ENCODE data around the gene C19orf47. TPM values are rescaled to one million over a fixed set of nuclear protein-coding genes. Genes with fewer than 3 reads are reported as not detected.

The C19orf47 gene
- total RNA-seq, 2 experiments from 2014 or later, result 15.6 to 33.8 TPM

GRCh38 chr19:40396886-40397567 lies 48.8 kb upstream of the C19orf47 start:
- Histone ChIP-seq H3K4me3 (ENCODE audit: low read depth, low read length, poor library complexity, severe bottlenecking) (no peak overlapping the region), H3K4me1 (ENCODE audit: insufficient read depth, low read length, poor library complexity, severe bottlenecking) (peaks cover 5% of the 10 kb centered on the region), H2AFZ (ENCODE audit: low read length) (no peak overlapping the region), H3K79me2 (ENCODE audit: insufficient read depth, low read depth, low read length) (no peaks in the 10 kb centered on the region), H4K20me1 (ENCODE audit: insufficient read depth, low read length) (no peaks in the 10 kb centered on the region), H3K27ac (ENCODE audit: low read depth, low read length, poor library complexity, severe bottlenecking) (no peak overlapping the region), H3K9me3 (ENCODE audit: low read length) (no peaks in the 10 kb centered on the region), H3K4me2 (ENCODE audit: low read length) (no peak overlapping the region), H3K9me2 (ENCODE audit: insufficient read depth, low read length) (no peaks in the 10 kb centered on the region), H3K36me3 (ENCODE audit: insufficient read depth, low read length) (no peaks in the 10 kb centered on the region)
- intact Hi-C loops (cut with micrococcal nuclease; ENCODE audit: unreplicated experiment), result no loop called here
- no peak for DNase-seq (ENCODE audit: low spot score)
- ChIA-PET POLR2A (no interaction called here), CTCF (ENCODE audit: unreplicated experiment) (no interaction called here)
- TF ChIP-seq EZH2phosphoT487 (IDR thresholded peaks at IDR 0.05; ENCODE audit: borderline replicate concordance, low read depth, low read length) (no peak), CTCF (conservative IDR thresholded peaks at IDR 0.05; ENCODE audit: low read length) (no peak)
- BruUV-seq (replicated peaks), result no TSS peak

GRCh38 chr19:40395956-40396355 lies 47.8 kb upstream of the C19orf47 start:
- H3K4me3 ChIP-seq (ENCODE audit: low read depth, low read length, poor library complexity, severe bottlenecking), result no peak overlapping the region
- DNase-seq (ENCODE audit: low spot score), result no peak
- ChIA-PET POLR2A (no interaction called here), CTCF (ENCODE audit: unreplicated experiment) (no interaction called here)
- H4K20me1 ChIP-seq (ENCODE audit: insufficient read depth, low read length), result no peaks in the 10 kb centered on the region
- no peaks in the 10 kb centered on the region for H3K9me3 ChIP-seq (ENCODE audit: low read length)
- intact Hi-C loops (cut with micrococcal nuclease; ENCODE audit: unreplicated experiment), result no loop called here
- TF ChIP-seq CTCF (conservative IDR thresholded peaks at IDR 0.05; ENCODE audit: low read length) (no peak), EZH2phosphoT487 (IDR thresholded peaks at IDR 0.05; ENCODE audit: borderline replicate concordance, low read depth, low read length) (no peak)
- H3K36me3 ChIP-seq (ENCODE audit: insufficient read depth, low read length), result no peaks in the 10 kb centered on the region
- H3K4me1 ChIP-seq (ENCODE audit: insufficient read depth, low read length, poor library complexity, severe bottlenecking), result peaks cover 5% of the 10 kb centered on the region
- no peak overlapping the region for H2AFZ ChIP-seq (ENCODE audit: low read length)
- no TSS peak for BruUV-seq (replicated peaks)
- H3K79me2 ChIP-seq (ENCODE audit: insufficient read depth, low read depth, low read length), result no peaks in the 10 kb centered on the region
- H3K9me2 ChIP-seq (ENCODE audit: insufficient read depth, low read length), result no peaks in the 10 kb centered on the region
- H3K27ac ChIP-seq (ENCODE audit: low read depth, low read length, poor library complexity, severe bottlenecking), result no peak overlapping the region
- H3K4me2 ChIP-seq (ENCODE audit: low read length), result no peak overlapping the region

GRCh38 chr19:40394816-40395210 lies 46.6 kb upstream of the C19orf47 start:
- H3K27ac ChIP-seq (ENCODE audit: low read depth, low read length, poor library complexity, severe bottlenecking), result no peak overlapping the region
- POLR2A ChIA-PET, result no interaction called here

More at GRCh38 chr19:40394816-40395210, 46.6 kb upstream of the C19orf47 start:
- Histone ChIP-seq H3K4me2 (ENCODE audit: low read length) (no peak overlapping the region), H2AFZ (ENCODE audit: low read length) (no peak overlapping the region), H3K36me3 (ENCODE audit: insufficient read depth, low read length) (no peaks in the 10 kb centered on the region), H3K9me3 (ENCODE audit: low read length) (no peaks in the 10 kb centered on the region), H3K79me2 (ENCODE audit: insufficient read depth, low read depth, low read length) (no peaks in the 10 kb centered on the region), H3K4me3 (ENCODE audit: low read depth, low read length, poor library complexity, severe bottlenecking) (no peak overlapping the region), H4K20me1 (ENCODE audit: insufficient read depth, low read length) (no peaks in the 10 kb centered on the region), H3K4me1 (ENCODE audit: insufficient read depth, low read length, poor library complexity, severe bottlenecking) (peaks cover 5% of the 10 kb centered on the region), H3K9me2 (ENCODE audit: insufficient read depth, low read length) (no peaks in the 10 kb centered on the region)
- DNase-seq (ENCODE audit: low spot score), result no peak
- TF ChIP-seq EZH2phosphoT487 (IDR thresholded peaks at IDR 0.05; ENCODE audit: borderline replicate concordance, low read depth, low read length) (no peak), CTCF (conservative IDR thresholded peaks at IDR 0.05; ENCODE audit: low read length) (no peak)
- no TSS peak for BruUV-seq (replicated peaks)
- intact Hi-C loops (cut with micrococcal nuclease; ENCODE audit: unreplicated experiment), result no loop called here
- CTCF ChIA-PET (ENCODE audit: unreplicated experiment), result no interaction called here

Measured in OCI-LY7 (cell line).